Neural cell (in vitro differentiated cells): ENCODE data around the gene RAB3B. TPM values are rescaled to one million over a fixed set of nuclear protein-coding genes. Genes with fewer than 3 reads are reported as not detected.

ENCODE experiments used
- H2AFZ ChIP-seq: fragments of 200-600, 300-800 bp; sonication (generic), shearing (Covaris generic); 2 replicates; pipeline ENCODE4 v1.6.0; 2014; ENCODE audit warnings: low read depth, mild to moderate bottlenecking, antibody characterized with exemption, low read length, moderate library complexity
- H3F3A ChIP-seq: fragments of 200-600 bp; shearing (Covaris generic); 2 replicates; pipeline ENCODE4 v1.6.1; 2016; ENCODE audit warnings: mild to moderate bottlenecking, moderate library complexity, mixed read lengths, antibody characterized with exemption, low read length; ENCODE audit not compliant: insufficient read depth, poor library complexity, severe bottlenecking
- H3K27ac ChIP-seq: fragments of 200-600, 300-800 bp; sonication (generic), shearing (Covaris generic); 2 replicates; pipeline ENCODE4 v1.5.1; 2014; ENCODE audit warnings: mild to moderate bottlenecking, low read length, moderate library complexity
- H3K27me3 ChIP-seq: fragments of 300-800, 200-600 bp; sonication (generic), shearing (Covaris generic); 2 replicates; pipeline ENCODE4 v1.6.0; 2014; ENCODE audit warnings: mild to moderate bottlenecking, low read depth, low read length, moderate library complexity; ENCODE audit not compliant: insufficient read depth
- H3K36me3 ChIP-seq: fragments of 300-800, 200-600 bp; sonication (generic), shearing (Covaris generic); 2 replicates; pipeline ENCODE4 v1.5.1; 2014; ENCODE audit warnings: mild to moderate bottlenecking, antibody characterized with exemption, low read length, moderate library complexity; ENCODE audit not compliant: insufficient read depth
- H3K4me2 ChIP-seq: fragments of 300-800, 200-600 bp; sonication (generic), shearing (Covaris generic); 2 replicates; pipeline ENCODE4 v1.6.0; 2014; ENCODE audit warnings: mild to moderate bottlenecking, low read length
- H3K4me3 ChIP-seq: fragments of 300-800, 200-600 bp; sonication (generic), shearing (Covaris generic); 2 replicates; pipeline ENCODE4 v1.5.1; 2014; ENCODE audit warnings: mild to moderate bottlenecking, low read length, moderate library complexity
- H3K79me2 ChIP-seq: fragments of 200-600 bp; shearing (Covaris generic); replicated peaks from 2 replicates; pipeline ENCODE4 v1.6.0; 2014; ENCODE audit warnings: mild to moderate bottlenecking, low read length, moderate library complexity; ENCODE audit not compliant: insufficient read depth
- H3K9ac ChIP-seq: fragments of 300-800, 200-600 bp; sonication (generic), shearing (Covaris generic); 2 replicates; pipeline ENCODE4 v1.6.1; 2016; ENCODE audit warnings: mild to moderate bottlenecking, low read length, mixed read lengths
- H3K9me2 ChIP-seq: fragments of 200-600 bp; shearing (Covaris generic); 2 replicates; pipeline ENCODE4 v1.6.1; 2016; ENCODE audit warnings: mild to moderate bottlenecking, low read length, mixed read lengths; ENCODE audit not compliant: insufficient read depth
- H3K9me3 ChIP-seq: fragments of 200-600, 300-800 bp; sonication (generic), shearing (Covaris generic); 2 replicates; pipeline ENCODE4 v1.6.1; 2016; ENCODE audit warnings: mild to moderate bottlenecking, mixed run types, low read length, moderate library complexity, mixed read lengths
- H4K20me1 ChIP-seq: fragments of 200-600 bp; shearing (Covaris generic); 2 replicates; pipeline ENCODE4 v1.6.1; 2016; ENCODE audit warnings: mild to moderate bottlenecking, mixed run types; ENCODE audit not compliant: insufficient read depth
- EP300 ChIP-seq: fragments of 450-650 bp; conservative IDR thresholded peaks from 2 replicates; pipeline ENCODE4 v1.6.1; 2014; ENCODE audit warnings: antibody characterized with exemption, mild to moderate bottlenecking, moderate library complexity; ENCODE audit not compliant: poor library complexity, severe bottlenecking
- EZH2 ChIP-seq: fragments of 200-600, 300-800 bp; shearing (Covaris generic), sonication (generic); IDR thresholded peaks from 2 replicates; pipeline ENCODE4 v1.6.1; 2014; ENCODE audit warnings: antibody characterized with exemption, low read length, borderline replicate concordance, mild to moderate bottlenecking; ENCODE audit not compliant: insufficient read depth, poor library complexity, severe bottlenecking
- MXI1 ChIP-seq: fragments of 450-650 bp; conservative IDR thresholded peaks from 2 replicates; pipeline ENCODE4 v1.6.1; 2014; ENCODE audit warnings: antibody characterized with exemption, mild to moderate bottlenecking; ENCODE audit not compliant: poor library complexity, severe bottlenecking
- POLR2AphosphoS5 ChIP-seq: IDR thresholded peaks from 2 replicates; pipeline ENCODE4 v1.6.1; 2012
- RAD21 ChIP-seq: fragments of 450-650 bp; conservative IDR thresholded peaks from 2 replicates; pipeline ENCODE4 v1.6.1; 2014; ENCODE audit warnings: antibody characterized with exemption, mild to moderate bottlenecking, moderate library complexity
- SMC3 ChIP-seq: fragments of 450-650 bp; conservative IDR thresholded peaks from 2 replicates; pipeline ENCODE4 v1.6.1; 2014; ENCODE audit warnings: antibody characterized with exemption, mild to moderate bottlenecking, moderate library complexity; ENCODE audit not compliant: poor library complexity
- TAF1 ChIP-seq: IDR thresholded peaks from 2 replicates; pipeline ENCODE4 v1.6.1; 2012; ENCODE audit warnings: low read depth
- polyA plus RNA-seq: library from polyadenylated mRNA; depleted of rRNA; stranded (reverse); fragments of >200 nt; gene quantifications from 2 replicates; pipeline ENCODE4 v1.2.3, GENCODE V29; 2014
- TF ChIP-seq, protein P1 (sequence below): IDR thresholded peaks from 2 replicates; pipeline ENCODE4 v1.6.1; 2012; ENCODE audit warnings: borderline replicate concordance
- TF ChIP-seq, protein P2 (sequence below): fragments of 450-650 bp; IDR thresholded peaks from 2 replicates; pipeline ENCODE4 v1.5.1; 2014; ENCODE audit warnings: antibody characterized with exemption, mild to moderate bottlenecking, moderate library complexity; ENCODE audit not compliant: poor library complexity, severe bottlenecking

Gene RAB3B
- polyA plus RNA-seq, 1 donor from 2014 or later, result 15.0 TPM

DNA sequence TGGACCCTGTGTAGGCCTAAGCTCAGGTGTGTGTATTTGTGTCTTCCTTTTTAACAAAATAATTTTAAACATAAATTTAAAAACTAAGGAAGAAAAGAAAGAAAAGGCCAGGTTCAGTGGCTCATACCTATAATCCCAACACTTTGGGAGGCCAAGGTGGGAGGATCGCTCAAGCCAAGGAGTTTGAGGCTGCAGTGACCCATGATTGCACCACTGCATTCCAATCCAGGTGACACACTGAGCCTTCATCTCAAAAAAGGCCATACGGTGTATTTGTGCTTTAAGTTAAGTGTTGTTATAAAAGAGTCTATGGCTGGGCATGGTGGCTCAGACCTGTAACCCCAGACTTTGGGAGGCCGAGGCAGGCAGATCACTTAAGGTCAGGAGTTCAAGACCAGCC lies 8.3 kb downstream of the RAB3B start:
- H3K9ac ChIP-seq, result no peak overlapping the region

DNA sequence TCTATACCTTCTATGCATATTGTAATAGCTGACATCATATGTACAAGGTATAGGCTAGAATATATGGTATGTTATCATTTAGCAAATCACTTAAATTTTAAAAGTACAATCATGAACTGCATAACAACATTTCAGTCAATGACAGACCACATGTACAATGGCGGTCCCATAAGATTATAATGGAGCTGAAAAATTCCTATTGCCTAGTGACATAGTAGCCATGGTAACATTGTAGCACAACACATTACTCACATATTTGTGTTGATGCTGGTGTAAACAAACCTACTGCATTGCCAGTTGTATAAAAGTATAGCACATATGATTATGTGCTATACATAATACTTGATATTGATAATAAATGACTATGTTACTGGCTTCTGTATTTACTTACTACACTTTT lies 8.9 kb downstream of the RAB3B start:
- H3K79me2 ChIP-seq, result no peaks in the 10 kb centered on the region
- H3K9me2 ChIP-seq, result no peaks in the 10 kb centered on the region
- no peaks in the 10 kb centered on the region for H3F3A ChIP-seq
- H3K4me3 ChIP-seq, result no peak overlapping the region
- no peak overlapping the region for H3K9ac ChIP-seq
- H3K9me3 ChIP-seq, result no peaks in the 10 kb centered on the region
- peak; percentile 22 for TF ChIP-seq EP300
- TF ChIP-seq, protein P1, sequence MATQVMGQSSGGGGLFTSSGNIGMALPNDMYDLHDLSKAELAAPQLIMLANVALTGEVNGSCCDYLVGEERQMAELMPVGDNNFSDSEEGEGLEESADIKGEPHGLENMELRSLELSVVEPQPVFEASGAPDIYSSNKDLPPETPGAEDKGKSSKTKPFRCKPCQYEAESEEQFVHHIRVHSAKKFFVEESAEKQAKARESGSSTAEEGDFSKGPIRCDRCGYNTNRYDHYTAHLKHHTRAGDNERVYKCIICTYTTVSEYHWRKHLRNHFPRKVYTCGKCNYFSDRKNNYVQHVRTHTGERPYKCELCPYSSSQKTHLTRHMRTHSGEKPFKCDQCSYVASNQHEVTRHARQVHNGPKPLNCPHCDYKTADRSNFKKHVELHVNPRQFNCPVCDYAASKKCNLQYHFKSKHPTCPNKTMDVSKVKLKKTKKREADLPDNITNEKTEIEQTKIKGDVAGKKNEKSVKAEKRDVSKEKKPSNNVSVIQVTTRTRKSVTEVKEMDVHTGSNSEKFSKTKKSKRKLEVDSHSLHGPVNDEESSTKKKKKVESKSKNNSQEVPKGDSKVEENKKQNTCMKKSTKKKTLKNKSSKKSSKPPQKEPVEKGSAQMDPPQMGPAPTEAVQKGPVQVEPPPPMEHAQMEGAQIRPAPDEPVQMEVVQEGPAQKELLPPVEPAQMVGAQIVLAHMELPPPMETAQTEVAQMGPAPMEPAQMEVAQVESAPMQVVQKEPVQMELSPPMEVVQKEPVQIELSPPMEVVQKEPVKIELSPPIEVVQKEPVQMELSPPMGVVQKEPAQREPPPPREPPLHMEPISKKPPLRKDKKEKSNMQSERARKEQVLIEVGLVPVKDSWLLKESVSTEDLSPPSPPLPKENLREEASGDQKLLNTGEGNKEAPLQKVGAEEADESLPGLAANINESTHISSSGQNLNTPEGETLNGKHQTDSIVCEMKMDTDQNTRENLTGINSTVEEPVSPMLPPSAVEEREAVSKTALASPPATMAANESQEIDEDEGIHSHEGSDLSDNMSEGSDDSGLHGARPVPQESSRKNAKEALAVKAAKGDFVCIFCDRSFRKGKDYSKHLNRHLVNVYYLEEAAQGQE, result no peak
- TF ChIP-seq SMC3, result no peak
- TF ChIP-seq MXI1, result no peak
- TF ChIP-seq POLR2AphosphoS5, result no peak
- H3K36me3 ChIP-seq, result no peaks in the 10 kb centered on the region
- H3K27ac ChIP-seq, result no peak overlapping the region
- H2AFZ ChIP-seq, result no peak overlapping the region
- no peaks in the 10 kb centered on the region for H3K27me3 ChIP-seq
- H4K20me1 ChIP-seq, result no peaks in the 10 kb centered on the region
- no peak overlapping the region for H3K4me2 ChIP-seq

More for the DNA sequence above, 8.3 kb downstream of the RAB3B start:
- Histone ChIP-seq H3K79me2 (no peaks in the 10 kb centered on the region), H3K36me3 (no peaks in the 10 kb centered on the region), H2AFZ (no peak overlapping the region), H3K9me2 (no peaks in the 10 kb centered on the region), H3K9me3 (no peaks in the 10 kb centered on the region), H3K27ac (no peak overlapping the region), H4K20me1 (no peaks in the 10 kb centered on the region), H3K4me2 (no peak overlapping the region), H3F3A (no peaks in the 10 kb centered on the region), H3K27me3 (no peaks in the 10 kb centered on the region), H3K4me3 (no peak overlapping the region)
- TF ChIP-seq EZH2 (no peak), SMC3 (no peak), EP300 (no peak), RAD21 (no peak), MXI1 (no peak), POLR2AphosphoS5 (no peak), TAF1 (no peak)
- TF ChIP-seq, protein P2, sequence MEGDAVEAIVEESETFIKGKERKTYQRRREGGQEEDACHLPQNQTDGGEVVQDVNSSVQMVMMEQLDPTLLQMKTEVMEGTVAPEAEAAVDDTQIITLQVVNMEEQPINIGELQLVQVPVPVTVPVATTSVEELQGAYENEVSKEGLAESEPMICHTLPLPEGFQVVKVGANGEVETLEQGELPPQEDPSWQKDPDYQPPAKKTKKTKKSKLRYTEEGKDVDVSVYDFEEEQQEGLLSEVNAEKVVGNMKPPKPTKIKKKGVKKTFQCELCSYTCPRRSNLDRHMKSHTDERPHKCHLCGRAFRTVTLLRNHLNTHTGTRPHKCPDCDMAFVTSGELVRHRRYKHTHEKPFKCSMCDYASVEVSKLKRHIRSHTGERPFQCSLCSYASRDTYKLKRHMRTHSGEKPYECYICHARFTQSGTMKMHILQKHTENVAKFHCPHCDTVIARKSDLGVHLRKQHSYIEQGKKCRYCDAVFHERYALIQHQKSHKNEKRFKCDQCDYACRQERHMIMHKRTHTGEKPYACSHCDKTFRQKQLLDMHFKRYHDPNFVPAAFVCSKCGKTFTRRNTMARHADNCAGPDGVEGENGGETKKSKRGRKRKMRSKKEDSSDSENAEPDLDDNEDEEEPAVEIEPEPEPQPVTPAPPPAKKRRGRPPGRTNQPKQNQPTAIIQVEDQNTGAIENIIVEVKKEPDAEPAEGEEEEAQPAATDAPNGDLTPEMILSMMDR, result no peak
- TF ChIP-seq, protein P1, result no peak
